Mesendoderm (in vitro differentiated cells): ENCODE results near the gene RPL19.

Source experiments
- DNase-seq: peaks from one replicate; pipeline ENCODE4 v3.0.0; 2013
- H2AK5ac ChIP-seq: 2 replicates; pipeline ENCODE4 v1.6.1; 2013; ENCODE audit warnings: low read length, inconsistent platforms
- H2BK120ac ChIP-seq: 2 replicates; pipeline ENCODE4 v1.6.1; 2013; ENCODE audit warnings: low read depth, mild to moderate bottlenecking, low read length, moderate library complexity, mixed read lengths
- H2BK15ac ChIP-seq: replicated peaks from 2 replicates; pipeline ENCODE4 v1.6.1; 2013; ENCODE audit warnings: low read depth, mild to moderate bottlenecking, moderate library complexity
- H2BK5ac ChIP-seq: 2 replicates; pipeline ENCODE4 v1.6.1; 2013; ENCODE audit warnings: low read length, inconsistent platforms
- H3K18ac ChIP-seq: 2 replicates; pipeline ENCODE4 v1.6.1; 2013; ENCODE audit warnings: mild to moderate bottlenecking, low read length, mixed read lengths
- H3K23ac ChIP-seq: one replicate; pipeline ENCODE4 v1.6.1; 2013; ENCODE audit warnings: low read length
- H3K27ac ChIP-seq: 2 replicates; pipeline ENCODE4 v1.5.1; 2013; ENCODE audit warnings: low read depth, mild to moderate bottlenecking, inconsistent platforms, low read length, moderate library complexity
- H3K27me3 ChIP-seq: 2 replicates; pipeline ENCODE4 v1.6.1; 2013; ENCODE audit warnings: low read length, control low read depth, mild to moderate bottlenecking, inconsistent platforms; ENCODE audit not compliant: insufficient read depth, poor library complexity
- H3K36me3 ChIP-seq: 2 replicates; pipeline ENCODE4 v1.6.1; 2013; ENCODE audit warnings: low read length, inconsistent platforms; ENCODE audit not compliant: control insufficient read depth, insufficient read depth
- H3K4ac ChIP-seq: one replicate; pipeline ENCODE4 v1.6.1; 2013; ENCODE audit warnings: low read depth, mild to moderate bottlenecking, low read length, moderate library complexity
- H3K4me1 ChIP-seq: 2 replicates; pipeline ENCODE4 v1.6.1; 2013; ENCODE audit warnings: low read depth, low read length, inconsistent platforms; ENCODE audit not compliant: control insufficient read depth
- H3K4me2 ChIP-seq: 2 replicates; pipeline ENCODE4 v1.6.1; 2013; ENCODE audit warnings: low read length
- H3K4me3 ChIP-seq: 2 replicates; pipeline ENCODE4 v1.5.1; 2013; ENCODE audit warnings: mild to moderate bottlenecking, low read length
- H3K56ac ChIP-seq: one replicate; pipeline ENCODE4 v1.6.1; 2013; ENCODE audit warnings: low read length
- H3K79me1 ChIP-seq: 2 replicates; pipeline ENCODE4 v1.6.1; 2013; ENCODE audit warnings: low read length, inconsistent platforms
- H3K79me2 ChIP-seq: 2 replicates; pipeline ENCODE4 v1.6.1; 2013; ENCODE audit warnings: mild to moderate bottlenecking, low read length; ENCODE audit not compliant: control insufficient read depth, insufficient read depth
- H3K9ac ChIP-seq: 2 replicates; pipeline ENCODE4 v1.6.1; 2013; ENCODE audit warnings: low read length, inconsistent platforms
- H4K5ac ChIP-seq: one replicate; pipeline ENCODE4 v1.6.1; 2013; ENCODE audit warnings: low read length
- H4K8ac ChIP-seq: one replicate; pipeline ENCODE4 v1.6.1; 2013; ENCODE audit warnings: low read depth, mild to moderate bottlenecking, control low read depth, low read length, moderate library complexity
- WGBS: extraction: QIAGEN DNeasy Blood & Tissue Kit; methylation state at CpG from one replicate; pipeline ENCODE4 v1.1.7; 2013; ENCODE audit warnings: low lambda C conversion rate, missing lambda C conversion rate; ENCODE audit not compliant: insufficient coverage; ENCODE audit errors: extremely low coverage; 5-methylcytosine and 5-hydroxymethylcytosine counted together

Gene RPL19

GRCh38 chr17:39212195-39212810, 12.2 kb downstream of the RPL19 start:
- Histone ChIP-seq H3K23ac (no peak overlapping the region), H3K27me3 (no peaks in the 10 kb centered on the region), H3K4ac (no peak overlapping the region), H3K36me3 (no peaks in the 10 kb centered on the region), H3K18ac (no peak overlapping the region), H2BK5ac (no peak overlapping the region), H2AK5ac (no peak overlapping the region), H3K4me3 (no peak overlapping the region), H3K27ac (no peak overlapping the region), H4K5ac (no peak overlapping the region), H3K79me2 (no peaks in the 10 kb centered on the region), H3K4me1 (peaks cover 2% of the 10 kb centered on the region), H3K4me2 (no peak overlapping the region), H3K56ac (no peak overlapping the region), H3K79me1 (no peaks in the 10 kb centered on the region), H2BK15ac (no peak overlapping the region), H2BK120ac (no peak overlapping the region), H3K9ac (no peak overlapping the region), H4K8ac (no peak overlapping the region)
- no CpG with 5 or more reads among the region's 11 CpGs for WGBS
- DNase-seq, result no peak

- Histone ChIP-seq H3K79me1 (no peaks in the 10 kb centered on the region), H2BK5ac (no peak overlapping the region), H3K9ac (no peak overlapping the region), H3K27ac (no peak overlapping the region), H3K56ac (no peak overlapping the region), H3K79me2 (no peaks in the 10 kb centered on the region), H2BK15ac (no peak overlapping the region), H3K4me3 (no peak overlapping the region), H2BK120ac (no peak overlapping the region), H4K8ac (no peak overlapping the region), H3K36me3 (no peaks in the 10 kb centered on the region), H3K18ac (no peak overlapping the region), H2AK5ac (no peak overlapping the region), H3K4me2 (no peak overlapping the region), H4K5ac (no peak overlapping the region), H3K23ac (no peak overlapping the region), H3K27me3 (peaks cover under 1% of the 10 kb centered on the region), H3K4ac (no peak overlapping the region), H3K4me1 (peaks cover 2% of the 10 kb centered on the region)
- WGBS, result no CpG with 5 or more reads among the region's 16 CpGs
- DNase-seq, result no peak
Measured at GRCh38 chr17:39212841-39213480, 12.9 kb downstream of the RPL19 start.

- no CpG with 5 or more reads among the region's 9 CpGs for WGBS
- peaks cover 4% of the 10 kb centered on the region for H3K27me3 ChIP-seq
- no peak overlapping the region for H3K4me2 ChIP-seq
Measured at GRCh38 chr17:39213852-39214251, 13.8 kb downstream of the RPL19 start.

GRCh38 chr17:39217734-39218369, 17.8 kb downstream of the RPL19 start:
- Histone ChIP-seq H4K8ac (no peak overlapping the region), H3K4ac (no peak overlapping the region), H3K23ac (no peak overlapping the region), H3K79me2 (no peaks in the 10 kb centered on the region), H3K36me3 (no peaks in the 10 kb centered on the region), H3K18ac (no peak overlapping the region), H2BK120ac (no peak overlapping the region), H2AK5ac (no peak overlapping the region), H2BK5ac (no peak overlapping the region), H3K9ac (no peak overlapping the region), H3K56ac (no peak overlapping the region), H2BK15ac (no peak overlapping the region), H3K27ac (no peak overlapping the region), H3K4me2 (peak overlapping the region; percentile 6), H3K4me3 (no peak overlapping the region), H3K4me1 (no peaks in the 10 kb centered on the region), H3K79me1 (no peaks in the 10 kb centered on the region), H3K27me3 (peaks cover 8% of the 10 kb centered on the region), H4K5ac (no peak overlapping the region)
- no CpG with 5 or more reads among the region's 24 CpGs for WGBS
- DNase-seq, result no peak

More at GRCh38 chr17:39213852-39214251, 13.8 kb downstream of the RPL19 start:
- Histone ChIP-seq H4K8ac (no peak overlapping the region), H3K79me1 (no peaks in the 10 kb centered on the region), H3K4ac (no peak overlapping the region), H3K27ac (no peak overlapping the region), H3K56ac (no peak overlapping the region), H3K4me1 (peaks cover 2% of the 10 kb centered on the region), H2BK15ac (no peak overlapping the region), H2BK5ac (no peak overlapping the region), H3K4me3 (no peak overlapping the region), H3K23ac (no peak overlapping the region), H3K9ac (no peak overlapping the region), H3K79me2 (no peaks in the 10 kb centered on the region), H4K5ac (no peak overlapping the region), H2BK120ac (no peak overlapping the region), H3K18ac (no peak overlapping the region), H2AK5ac (no peak overlapping the region), H3K36me3 (no peaks in the 10 kb centered on the region)
- peak; percentile 67 for DNase-seq

- H2BK15ac ChIP-seq, result no peak overlapping the region
- H3K27me3 ChIP-seq, result peaks cover 13% of the 10 kb centered on the region
- no peak for DNase-seq
- no peaks in the 10 kb centered on the region for H3K79me2 ChIP-seq
- H3K4me1 ChIP-seq, result no peaks in the 10 kb centered on the region
- H3K18ac ChIP-seq, result no peak overlapping the region
- no peak overlapping the region for H3K56ac ChIP-seq
- H3K4ac ChIP-seq, result no peak overlapping the region
- H2AK5ac ChIP-seq, result no peak overlapping the region
- no peaks in the 10 kb centered on the region for H3K36me3 ChIP-seq
- H4K8ac ChIP-seq, result no peak overlapping the region
- H3K23ac ChIP-seq, result no peak overlapping the region
- H3K4me3 ChIP-seq, result no peak overlapping the region
- no CpG with 5 or more reads among the region's 8 CpGs for WGBS
- no peak overlapping the region for H3K4me2 ChIP-seq
- H4K5ac ChIP-seq, result no peak overlapping the region
- H2BK120ac ChIP-seq, result no peak overlapping the region
- H3K9ac ChIP-seq, result no peak overlapping the region
- no peak overlapping the region for H2BK5ac ChIP-seq
- no peaks in the 10 kb centered on the region for H3K79me1 ChIP-seq
- no peak overlapping the region for H3K27ac ChIP-seq
Measured at GRCh38 chr17:39218906-39219305, 18.8 kb downstream of the RPL19 start.
